GM18499 (cell line): Measurements from ENCODE around the gene PCDH9.

Experiments used
- ATAC-seq: cut with Tn5 transposase; IDR thresholded peaks from one replicate; pipeline ENCODE4 v1.9.1; 2021; ENCODE audit warnings: moderate number of reproducible peaks; ENCODE audit not compliant: insufficient read depth, unreplicated experiment

PCDH9 gene

DNA sequence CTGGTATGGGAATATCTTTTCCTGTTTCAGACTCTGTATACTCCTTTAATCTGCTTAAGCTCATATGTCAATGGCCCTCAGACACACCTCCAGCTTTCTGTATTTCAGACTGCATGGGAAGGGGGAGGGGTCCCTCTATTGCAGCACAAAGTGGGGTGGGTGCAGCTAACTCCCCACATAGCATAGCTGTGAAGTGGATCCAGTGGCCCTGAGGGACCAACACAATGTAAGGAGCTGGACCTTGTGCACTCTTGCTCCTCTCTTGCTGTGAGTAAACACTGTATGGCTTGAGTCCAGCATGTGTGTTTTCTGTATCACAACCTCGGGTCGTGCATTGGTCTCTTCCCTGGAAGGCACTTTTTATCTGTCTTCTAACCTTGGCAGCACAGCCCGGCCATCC lies 669.9 kb downstream of the PCDH9 start:
- ATAC-seq, result no peak

- no peak for ATAC-seq
Observed at GRCh38 chr13:66559093-66559492, 671.0 kb downstream of the PCDH9 start.

GRCh38 chr13:66558506-66558905 lies 671.6 kb downstream of the PCDH9 start:
- no peak for ATAC-seq

DNA sequence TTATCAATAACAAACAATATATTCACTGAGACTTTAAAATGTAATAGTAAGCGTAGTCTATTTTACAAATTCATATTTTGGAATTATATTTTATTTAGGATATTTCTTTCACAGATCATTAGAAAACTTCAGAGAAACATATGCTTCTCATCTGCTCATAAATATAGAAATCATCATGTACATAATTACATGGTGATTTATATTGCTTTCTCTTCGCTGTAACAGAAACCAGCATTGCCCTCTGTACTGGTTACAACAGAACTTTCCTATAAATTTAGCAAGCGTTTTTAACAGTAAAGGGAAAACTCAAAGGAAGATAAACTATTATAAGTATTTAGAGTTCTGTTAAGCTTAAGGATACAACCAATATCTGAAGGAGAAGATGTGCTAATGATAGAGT lies 672.8 kb downstream of the PCDH9 start:
- no peak for ATAC-seq

GRCh38 chr13:66556306-66556705 lies 673.8 kb downstream of the PCDH9 start:
- no peak for ATAC-seq

DNA sequence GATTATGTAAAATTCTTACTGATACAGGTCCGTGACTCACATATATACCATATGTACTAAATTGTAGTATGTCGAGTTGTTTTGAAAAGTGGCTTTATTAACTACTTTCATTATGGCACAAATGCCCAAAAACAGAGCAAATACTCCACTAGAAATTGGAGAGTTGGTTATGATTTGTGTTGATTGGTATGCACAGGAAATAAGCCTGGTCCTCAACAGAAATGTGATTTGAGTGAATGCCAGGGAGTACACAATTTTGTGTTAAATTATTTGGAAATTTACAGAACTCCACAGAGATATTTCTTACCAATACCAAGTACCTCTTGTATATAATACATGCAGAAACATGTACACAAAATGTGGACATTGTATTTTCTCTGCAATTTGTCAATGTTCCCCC lies 676.7 kb downstream of the PCDH9 start:
- no peak for ATAC-seq

DNA sequence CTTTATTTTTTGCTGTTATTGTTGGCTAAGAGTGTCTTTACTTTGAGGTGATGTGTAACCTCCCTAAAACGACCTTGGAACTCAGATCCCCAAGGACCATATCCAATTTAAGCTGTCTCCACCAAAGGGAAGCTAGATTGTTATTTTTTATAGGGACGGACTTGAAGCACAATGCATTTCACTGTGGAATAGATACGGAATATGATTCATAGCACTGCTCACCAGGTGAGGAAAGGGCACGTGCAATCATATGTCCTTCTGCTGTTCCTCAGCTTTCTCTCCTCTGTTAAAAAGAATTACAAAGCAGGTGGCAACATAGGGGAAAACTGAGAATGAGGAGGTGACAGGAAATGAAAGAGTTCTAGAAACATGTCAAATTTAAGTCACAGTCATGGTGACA lies 679.0 kb downstream of the PCDH9 start:
- ATAC-seq, result no peak

DNA sequence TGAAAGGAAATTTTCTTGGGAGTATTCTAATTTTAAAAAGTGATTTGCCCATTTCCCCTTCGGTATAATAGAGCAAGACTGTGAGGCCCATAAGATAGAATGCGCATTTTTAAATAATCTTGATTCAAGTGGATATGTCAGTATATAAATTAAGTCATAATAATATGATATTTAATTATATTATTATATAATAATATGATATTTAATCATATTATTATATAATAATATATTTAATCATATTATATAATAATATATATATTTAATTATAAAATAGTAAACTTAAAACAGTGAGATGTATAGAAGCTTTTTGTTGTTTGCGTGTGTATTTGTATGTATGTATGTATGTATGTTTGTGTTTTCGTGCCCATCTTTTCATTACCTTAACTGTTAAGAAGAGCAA lies 682.5 kb downstream of the PCDH9 start:
- no peak for ATAC-seq

DNA sequence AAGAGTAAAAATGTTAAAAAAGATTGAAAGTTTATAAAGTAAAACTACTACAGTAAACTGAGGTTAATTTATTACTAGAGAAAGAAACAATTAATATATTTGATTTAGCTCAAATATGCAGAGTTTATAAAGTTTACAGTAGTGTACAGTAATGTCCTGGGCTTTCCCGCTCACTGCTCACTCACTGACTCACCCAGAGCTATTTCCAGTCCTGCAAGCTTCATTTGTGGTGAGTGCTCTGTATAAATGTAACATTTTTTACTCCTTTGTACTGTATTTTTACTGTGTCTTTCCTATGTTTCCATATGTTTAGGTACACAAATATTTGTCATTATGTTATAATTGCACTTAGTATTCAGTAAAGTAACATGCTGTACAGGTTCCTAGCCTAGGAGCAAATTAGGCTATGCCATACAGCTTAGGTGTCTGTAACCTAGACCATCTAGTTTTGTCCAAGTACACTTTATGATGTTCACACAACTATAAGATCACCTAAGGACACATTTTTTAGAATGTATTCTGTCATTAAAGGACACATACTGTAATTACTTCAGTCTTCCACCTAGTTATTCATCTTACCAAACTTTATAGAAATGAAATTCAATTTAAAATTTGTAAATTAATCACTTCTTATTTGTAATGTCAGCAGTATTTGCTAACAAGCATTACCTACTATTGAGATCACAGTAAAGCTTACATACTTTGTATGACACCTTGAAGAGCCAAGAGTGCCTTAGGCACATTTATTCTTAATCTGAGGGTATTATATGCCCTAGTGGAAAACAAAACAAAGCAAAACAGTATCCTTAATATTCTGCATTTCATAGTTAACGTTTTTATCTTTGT lies 683.4 kb downstream of the PCDH9 start:
- ATAC-seq, result no peak

- no peak for ATAC-seq
Observed at GRCh38 chr13:66543780-66544179, 686.4 kb downstream of the PCDH9 start.

GRCh38 chr13:66537417-66537816 lies 692.7 kb downstream of the PCDH9 start:
- ATAC-seq, result no peak

DNA sequence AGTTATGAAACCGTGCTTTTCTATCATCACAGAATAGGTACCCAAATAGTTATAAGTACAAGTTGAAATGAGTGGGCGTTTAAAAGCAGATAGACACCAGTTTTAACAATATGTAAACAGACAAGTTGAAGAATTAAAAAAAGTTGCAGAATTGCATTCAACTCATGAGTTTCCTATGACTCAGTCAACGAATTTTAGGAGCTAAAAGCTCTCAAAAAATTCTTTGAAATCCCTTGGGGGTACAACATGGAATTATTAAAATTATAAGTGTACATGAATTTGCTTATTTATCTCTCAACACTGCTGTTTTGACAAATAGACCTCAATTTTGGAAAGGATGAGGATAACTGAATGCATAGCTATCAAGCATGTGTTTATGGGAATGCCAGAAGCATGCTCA lies 693.4 kb downstream of the PCDH9 start:
- no peak for ATAC-seq

- no peak for ATAC-seq
Observed at GRCh38 chr13:66534561-66534960, 695.6 kb downstream of the PCDH9 start.

- ATAC-seq, result no peak
Observed at GRCh38 chr13:66532845-66533244, 697.3 kb downstream of the PCDH9 start.

DNA sequence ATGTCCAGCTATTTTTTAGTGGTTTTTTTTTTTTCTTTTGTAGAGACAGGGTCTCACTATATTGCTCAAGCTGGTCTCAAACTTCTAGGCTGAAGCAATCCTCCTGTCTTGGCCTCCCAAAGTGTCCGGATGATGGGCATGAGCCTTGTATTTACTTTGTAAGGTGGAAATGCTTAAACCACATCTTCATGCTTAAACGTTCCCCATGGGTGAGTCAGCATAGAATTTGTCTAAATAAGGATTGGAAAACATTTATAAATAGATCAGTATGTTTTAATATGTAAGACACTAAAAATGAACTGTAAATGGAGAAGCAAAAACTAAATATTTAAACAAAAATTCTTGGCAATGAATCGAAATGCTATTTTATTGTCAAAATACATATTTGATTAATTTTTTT lies 698.0 kb downstream of the PCDH9 start:
- no peak for ATAC-seq

GRCh38 chr13:66530686-66531085 lies 699.5 kb downstream of the PCDH9 start:
- no peak for ATAC-seq

DNA sequence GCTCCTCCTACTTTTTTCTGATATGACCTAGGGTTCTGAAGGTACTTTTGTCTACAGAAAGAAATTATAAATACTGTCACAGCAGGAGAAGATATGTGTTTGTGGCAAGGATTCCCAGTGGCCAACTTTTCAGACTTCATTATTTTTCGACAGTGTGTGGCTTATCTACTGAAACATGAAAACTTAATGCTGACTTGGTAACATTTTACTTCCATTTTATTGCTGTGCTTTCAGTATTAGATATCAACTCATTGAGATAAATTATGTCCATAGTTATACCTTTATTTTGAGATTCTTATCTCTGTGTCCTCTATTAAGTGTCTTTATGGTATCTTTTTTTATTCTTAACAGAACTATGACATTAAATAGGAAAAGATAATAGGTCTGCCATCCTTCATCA lies 700.0 kb downstream of the PCDH9 start:
- no peak for ATAC-seq

DNA sequence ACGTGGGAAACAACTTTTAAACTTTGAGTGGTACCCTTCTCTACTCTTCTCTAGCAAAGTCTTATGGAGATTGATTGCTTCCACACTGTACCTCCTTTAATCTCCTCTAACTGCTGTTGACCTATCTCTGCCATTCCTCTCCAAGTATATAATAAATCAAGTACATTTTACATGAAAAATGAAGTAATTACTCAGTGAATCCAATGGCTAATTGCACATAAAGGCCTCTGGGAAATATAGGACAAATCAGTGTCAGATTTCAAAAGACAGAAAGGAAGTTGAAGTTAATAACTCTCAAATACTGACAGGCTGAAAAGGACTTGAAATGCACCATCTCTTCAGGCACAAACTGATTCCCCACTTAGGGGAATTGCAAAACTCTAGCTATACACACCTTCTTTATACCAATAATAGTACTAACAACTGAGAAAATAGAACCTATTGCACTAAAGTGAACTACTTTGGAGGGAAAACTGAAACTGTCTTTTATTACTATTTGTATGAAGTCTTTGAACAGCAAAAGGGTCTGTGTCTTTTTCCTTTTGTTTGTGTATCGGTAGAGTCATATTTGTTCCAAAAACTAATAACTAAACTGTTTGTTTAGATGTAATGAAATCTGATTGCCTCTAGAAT lies 701.1 kb downstream of the PCDH9 start:
- no peak for ATAC-seq

DNA sequence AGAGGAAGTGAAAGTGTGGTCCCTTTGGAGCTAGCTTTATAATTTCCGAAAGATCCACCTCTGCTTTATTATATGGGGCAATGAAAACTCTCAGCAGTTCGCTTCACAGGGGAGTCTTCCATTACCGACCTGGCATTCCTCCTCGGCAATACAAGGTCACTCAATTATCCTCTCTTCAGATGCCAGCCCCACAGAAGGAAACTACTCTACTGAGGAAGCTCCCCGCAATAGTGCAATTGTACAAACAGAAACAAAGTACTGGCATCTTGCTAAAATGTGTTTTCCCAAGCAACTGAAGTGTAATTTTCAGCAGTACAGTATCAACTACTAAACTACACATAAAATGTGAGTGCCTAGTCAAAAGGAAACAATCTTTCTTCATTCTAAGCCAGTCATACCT lies 702.0 kb downstream of the PCDH9 start:
- ATAC-seq, result no peak

- ATAC-seq, result no peak
Observed at GRCh38 chr13:66520511-66521355, 709.4 kb downstream of the PCDH9 start.

DNA sequence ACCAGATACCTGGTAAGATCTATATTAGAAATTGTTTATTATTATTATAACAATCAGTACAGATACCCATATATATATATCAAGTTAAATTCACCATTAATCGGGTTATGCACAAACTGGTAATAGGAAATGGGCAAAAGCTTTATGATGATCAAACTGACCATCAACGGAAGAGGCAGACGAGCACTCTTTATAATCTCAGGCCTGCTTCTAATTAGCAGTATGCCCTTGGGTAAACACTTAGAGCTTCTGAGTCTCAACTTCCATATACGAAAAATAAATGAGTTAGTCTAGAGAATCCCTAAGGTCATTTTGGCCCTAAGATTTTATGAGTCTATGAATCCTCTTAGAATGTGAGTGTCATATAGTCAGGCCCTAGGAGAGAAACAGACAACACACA lies 710.9 kb downstream of the PCDH9 start:
- no peak for ATAC-seq
